A673 (cell line): Measurements from ENCODE around the gene EFCAB3. TPM values are rescaled to one million over a fixed set of nuclear protein-coding genes. Genes with fewer than 3 reads are reported as not detected.
"Not testable (repeated sequence)": the region's sequence is repeated elsewhere in the genome, so short reads cannot be mapped to it uniquely, and the experiment has no call there.

Experiments used
- BruUV-seq: library from RNA; stranded (reverse); fragments of 400-500 nt; replicated peaks from 2 replicates; lab custom pipeline; 2021; lab: Mats Ljungman, UMichigan
- CTCF ChIA-PET: fragments of 300-600 bp; sonication (Branson Sonifier 250); formaldehyde crosslinking; loops from one replicate; lab custom pipeline; 2022; ENCODE audit warnings: antibody characterized with exemption; lab: Charles Lee
- POLR2A ChIA-PET: fragments of 300-600 bp; sonication (Branson Sonifier 250); formaldehyde crosslinking; loops from one replicate; lab custom pipeline; 2022; ENCODE audit warnings: antibody characterized with exemption; ENCODE audit not compliant: low non-redundant PET; lab: Charles Lee
- DNase-seq: peaks from one replicate; pipeline ENCODE4 v3.0.0-alpha.2; 2015; ENCODE audit warnings: low spot score
- H3K27ac ChIP-seq: fragments of 200-600 bp; sonication (generic); 2 replicates; pipeline ENCODE4 v1.5.1; 2016; ENCODE audit warnings: mixed run types, low read depth, mild to moderate bottlenecking, mixed read lengths, antibody characterized with exemption, low read length; ENCODE audit not compliant: poor library complexity, severe bottlenecking
- H3K27me3 ChIP-seq: fragments of 200-600 bp; sonication (generic); replicated peaks from 2 replicates; pipeline ENCODE4 v1.6.1; 2017; ENCODE audit warnings: mixed run types, low read depth, mild to moderate bottlenecking, mixed read lengths, antibody characterized with exemption, low read length; ENCODE audit not compliant: insufficient read depth, poor library complexity
- H3K36me3 ChIP-seq: fragments of 200-600 bp; sonication (generic); 2 replicates; pipeline ENCODE4 v1.6.1; 2016; ENCODE audit warnings: mixed run types, mild to moderate bottlenecking, mixed read lengths, antibody characterized with exemption, low read length; ENCODE audit not compliant: insufficient read depth, poor library complexity, severe bottlenecking
- H3K4me1 ChIP-seq: fragments of 200-600 bp; sonication (generic); 2 replicates; pipeline ENCODE4 v1.6.1; 2017; ENCODE audit warnings: mixed run types, mild to moderate bottlenecking, mixed read lengths, antibody characterized with exemption, low read length; ENCODE audit not compliant: insufficient read depth, poor library complexity, severe bottlenecking
- H3K4me3 ChIP-seq: fragments of 200-600 bp; sonication (generic); 2 replicates; pipeline ENCODE4 v1.5.1; 2016; ENCODE audit warnings: low read depth, mixed run types, mild to moderate bottlenecking, mixed read lengths, low read length; ENCODE audit not compliant: poor library complexity, severe bottlenecking
- H3K9me3 ChIP-seq: fragments of 200-600 bp; sonication (generic); 2 replicates; pipeline ENCODE4 v1.6.1; 2016; ENCODE audit warnings: mixed run types, low read depth, mild to moderate bottlenecking, mixed read lengths, antibody characterized with exemption, low read length; ENCODE audit not compliant: poor library complexity, severe bottlenecking
- EZH2 ChIP-seq: fragments of 200-600 bp; sonication (generic); IDR thresholded peaks from 2 replicates; pipeline ENCODE4 v1.6.1; 2017; ENCODE audit warnings: borderline replicate concordance, low read depth, mild to moderate bottlenecking, mixed read lengths, antibody characterized with exemption, low read length; ENCODE audit not compliant: poor library complexity, severe bottlenecking
- intact Hi-C: fragments of 100-400 bp; cut with micrococcal nuclease; formaldehyde crosslinking; loops from one replicate; pipeline ENCODE4 v1.10.0; 2022; ENCODE audit not compliant: unreplicated experiment
- total RNA-seq: library from RNA; stranded (reverse); gene quantifications from 2 replicates; pipeline ENCODE4 v1.2.3, GENCODE V29; 2021
- TF ChIP-seq, protein P1 (sequence below): fragments of 300-800, 200-600 bp; sonication (generic); conservative IDR thresholded peaks from 2 replicates; pipeline ENCODE4 v1.5.1; 2017; ENCODE audit warnings: low read depth, mild to moderate bottlenecking, antibody characterized with exemption, low read length, moderate library complexity, mixed read lengths

The EFCAB3 gene
- total RNA-seq, 1 experiment from 2014 or later: not detected

DNA sequence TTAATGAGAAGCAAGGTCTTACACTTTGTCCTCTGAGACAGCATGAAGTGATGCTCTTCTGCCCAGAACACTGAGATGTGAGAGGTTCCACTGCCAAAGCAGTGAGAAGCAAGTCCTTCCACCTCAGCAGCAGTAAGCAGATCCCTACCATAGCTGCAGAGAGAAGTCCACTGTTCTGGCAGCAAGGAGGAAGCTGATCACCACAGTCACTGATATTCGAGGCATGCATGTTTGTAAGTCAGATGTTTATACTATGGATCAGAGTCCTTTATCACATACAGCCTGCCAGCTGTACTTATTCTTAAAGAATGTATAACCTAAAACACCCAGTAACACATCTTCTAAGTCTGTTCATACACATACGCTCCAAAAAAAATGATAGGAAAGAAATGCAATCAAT is 25.1 kb downstream of the EFCAB3 start:
- no TSS peak for BruUV-seq
- ChIA-PET CTCF (no interaction called here), POLR2A (interaction anchor here (0.6 kb wide), 1 partner anchor 218 kb away, joined by 3 read pairs; no protein-coding TSS in a partner anchor)

DNA sequence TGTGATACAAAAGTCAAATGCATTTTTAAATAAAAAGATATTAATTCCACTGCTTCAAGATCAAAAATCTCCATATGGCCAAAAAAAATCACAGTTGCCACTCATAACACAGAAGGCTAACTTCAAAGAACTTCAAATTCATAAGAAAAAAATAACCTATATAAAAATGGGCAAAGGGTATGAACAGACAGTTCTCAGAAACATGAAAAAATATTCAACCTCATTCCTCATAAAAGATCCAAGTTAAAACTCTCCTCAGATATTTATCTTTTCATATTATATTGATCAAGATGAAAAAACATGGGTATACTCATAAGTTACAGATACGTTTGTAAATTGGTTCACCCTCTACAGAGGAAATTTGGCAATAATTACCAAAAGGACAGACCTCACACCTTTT is 32.7 kb downstream of the EFCAB3 start:
- H3K36me3 ChIP-seq, BruUV-seq, CTCF ChIA-PET, POLR2A ChIA-PET, H3K4me3 ChIP-seq, H3K4me1 ChIP-seq, DNase-seq, H3K27me3 ChIP-seq, H3K27ac ChIP-seq, intact Hi-C loops, H3K9me3 ChIP-seq: not testable (repeated sequence)

More for the DNA sequence above, 25.1 kb downstream of the EFCAB3 start:
- no peak for DNase-seq
- Histone ChIP-seq H3K27me3 (no peaks in the 10 kb centered on the region), H3K4me3 (no peak overlapping the region), H3K27ac (no peak overlapping the region), H3K9me3 (no peaks in the 10 kb centered on the region), H3K4me1 (no peaks in the 10 kb centered on the region), H3K36me3 (no peaks in the 10 kb centered on the region)
- TF ChIP-seq EZH2: no peak
- TF ChIP-seq, protein P1, sequence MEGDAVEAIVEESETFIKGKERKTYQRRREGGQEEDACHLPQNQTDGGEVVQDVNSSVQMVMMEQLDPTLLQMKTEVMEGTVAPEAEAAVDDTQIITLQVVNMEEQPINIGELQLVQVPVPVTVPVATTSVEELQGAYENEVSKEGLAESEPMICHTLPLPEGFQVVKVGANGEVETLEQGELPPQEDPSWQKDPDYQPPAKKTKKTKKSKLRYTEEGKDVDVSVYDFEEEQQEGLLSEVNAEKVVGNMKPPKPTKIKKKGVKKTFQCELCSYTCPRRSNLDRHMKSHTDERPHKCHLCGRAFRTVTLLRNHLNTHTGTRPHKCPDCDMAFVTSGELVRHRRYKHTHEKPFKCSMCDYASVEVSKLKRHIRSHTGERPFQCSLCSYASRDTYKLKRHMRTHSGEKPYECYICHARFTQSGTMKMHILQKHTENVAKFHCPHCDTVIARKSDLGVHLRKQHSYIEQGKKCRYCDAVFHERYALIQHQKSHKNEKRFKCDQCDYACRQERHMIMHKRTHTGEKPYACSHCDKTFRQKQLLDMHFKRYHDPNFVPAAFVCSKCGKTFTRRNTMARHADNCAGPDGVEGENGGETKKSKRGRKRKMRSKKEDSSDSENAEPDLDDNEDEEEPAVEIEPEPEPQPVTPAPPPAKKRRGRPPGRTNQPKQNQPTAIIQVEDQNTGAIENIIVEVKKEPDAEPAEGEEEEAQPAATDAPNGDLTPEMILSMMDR: no peak
- intact Hi-C loops: no loop called here

GRCh38 chr17:62423647-62424461 is 43.5 kb downstream of the EFCAB3 start, which contains the start of gene METTL2A:
Gene METTL2A (plus strand): TSS chr17:62423897. CDS start chr17:62423903, 6 bp downstream.
- intact Hi-C loops, H3K9me3 ChIP-seq, H3K36me3 ChIP-seq, CTCF ChIA-PET, H3K27me3 ChIP-seq, H3K4me1 ChIP-seq, BruUV-seq, POLR2A ChIA-PET: not testable (repeated sequence)
- DNase-seq: peak; percentile 95
- Histone ChIP-seq H3K27ac (peak within 1 kb of the TSS; percentile 83), H3K4me3 (peak within 1 kb of the TSS; percentile 84)
- TF ChIP-seq, protein P1: peak; percentile 43; the same call in 1 of the 2 replicates

GRCh38 chr17:62426214-62426613 is 45.9 kb downstream of the EFCAB3 start:
- H3K27ac ChIP-seq, H3K9me3 ChIP-seq, POLR2A ChIA-PET, BruUV-seq, intact Hi-C loops, H3K27me3 ChIP-seq, H3K36me3 ChIP-seq, CTCF ChIA-PET, H3K4me1 ChIP-seq, DNase-seq, H3K4me3 ChIP-seq: not testable (repeated sequence)

- H3K9me3 ChIP-seq, DNase-seq, POLR2A ChIA-PET, BruUV-seq, intact Hi-C loops, H3K4me1 ChIP-seq, H3K27ac ChIP-seq, H3K27me3 ChIP-seq, CTCF ChIA-PET, H3K36me3 ChIP-seq, H3K4me3 ChIP-seq: not testable (repeated sequence)
These were observed 54.9 kb downstream of the EFCAB3 start for GRCh38 chr17:62435251-62435650.

GRCh38 chr17:62441181-62441580 is 60.8 kb downstream of the EFCAB3 start:
- H3K9me3 ChIP-seq, intact Hi-C loops, DNase-seq, H3K27ac ChIP-seq, H3K27me3 ChIP-seq, H3K4me1 ChIP-seq, BruUV-seq, CTCF ChIA-PET, POLR2A ChIA-PET, H3K4me3 ChIP-seq: not testable (repeated sequence)
- H3K36me3 ChIP-seq: peaks cover 12% of the 10 kb centered on the region
